HG03520 (cell line): ENCODE data around the gene ICA1.

Source experiments
- ATAC-seq: cut with Tn5 transposase; IDR thresholded peaks from one replicate; pipeline ENCODE4 v1.9.1; 2021; ENCODE audit warnings: mild to moderate bottlenecking, moderate library complexity; ENCODE audit not compliant: unreplicated experiment

ICA1 gene

GRCh38 chr7:8228766-8229674, 32.9 kb downstream of the ICA1 start:
- no peak for ATAC-seq

GRCh38 chr7:8228068-8228467, 33.9 kb downstream of the ICA1 start:
- ATAC-seq = no peak

- ATAC-seq = no peak
Measured at GRCh38 chr7:8227261-8227660, 34.7 kb downstream of the ICA1 start.

GRCh38 chr7:8226501-8226900, 35.5 kb downstream of the ICA1 start:
- ATAC-seq = no peak

- ATAC-seq = no peak
Measured at GRCh38 chr7:8221567-8221966, 40.4 kb downstream of the ICA1 start.

GRCh38 chr7:8221101-8221495, 40.9 kb downstream of the ICA1 start:
- no peak for ATAC-seq

- no peak for ATAC-seq
Measured at GRCh38 chr7:8220376-8221100, 41.4 kb downstream of the ICA1 start.

- ATAC-seq = no peak
Measured at GRCh38 chr7:8217200-8218068, 44.5 kb downstream of the ICA1 start.

GRCh38 chr7:8216334-8216690, 45.7 kb downstream of the ICA1 start:
- no peak for ATAC-seq

GRCh38 chr7:8215648-8216333, 46.2 kb downstream of the ICA1 start:
- ATAC-seq = no peak

- no peak for ATAC-seq
Measured at GRCh38 chr7:8214244-8214824, 47.6 kb downstream of the ICA1 start.

GRCh38 chr7:8213381-8213780, 48.6 kb downstream of the ICA1 start:
- ATAC-seq = no peak

GRCh38 chr7:8212638-8213037, 49.3 kb downstream of the ICA1 start:
- no peak for ATAC-seq

- no peak for ATAC-seq
Measured at GRCh38 chr7:8211725-8212096, 50.3 kb downstream of the ICA1 start.

- no peak for ATAC-seq
Measured at GRCh38 chr7:8210845-8211724, 50.9 kb downstream of the ICA1 start.

- ATAC-seq = no peak
Measured at GRCh38 chr7:8209353-8209752, 52.6 kb downstream of the ICA1 start.

GRCh38 chr7:8208816-8209215, 53.2 kb downstream of the ICA1 start:
- ATAC-seq = no peak

- ATAC-seq = no peak
Measured at GRCh38 chr7:8206956-8207355, 55.0 kb downstream of the ICA1 start.

- no peak for ATAC-seq
Measured at GRCh38 chr7:8205537-8205936, 56.4 kb downstream of the ICA1 start.

- no peak for ATAC-seq
Measured at GRCh38 chr7:8205031-8205387, 57.0 kb downstream of the ICA1 start.
